ENCODE data around the gene GPRIN1.

GPRIN1 gene

GRCh38 chr5:176647030-176647842, 37.3 kb upstream of the GPRIN1 start, which contains the start of gene TSPAN17 (continued):
- peak; percentile 83 for TF ChIP-seq PATZ1 (tag by site-specific recombination; IDR thresholded peaks at IDR 0.05)
- TF ChIP-seq ZSCAN18 (tag by site-specific recombination; IDR thresholded peaks at IDR 0.05) = no peak
- no peak for TF ChIP-seq GFI1B (tag by site-specific recombination; IDR thresholded peaks at IDR 0.05)
- TF ChIP-seq TCF7L2 (IDR thresholded peaks at IDR 0.05; ENCODE audit: borderline replicate concordance, low read depth, low read length) = no peak
- TF ChIP-seq ZNF747 (tag by site-specific recombination; IDR thresholded peaks at IDR 0.05) = no peak
- no peak for TF ChIP-seq ZNF48 (tag by site-specific recombination; IDR thresholded peaks at IDR 0.05)
- no peak for TF ChIP-seq ZNF155 (tag by site-specific recombination; IDR thresholded peaks at IDR 0.05)
- TF ChIP-seq CTCF (tag by site-specific recombination; IDR thresholded peaks at IDR 0.05) = peak; percentile 39; the same call in 1 of the 2 replicates
- no peak for TF ChIP-seq AEBP2 (tag by site-specific recombination; IDR thresholded peaks at IDR 0.05; ENCODE audit: borderline replicate concordance)
- TF ChIP-seq ZSCAN23 (tag by site-specific recombination; IDR thresholded peaks at IDR 0.05) = no peak
- TF ChIP-seq ZBTB48 (tag by site-specific recombination; IDR thresholded peaks at IDR 0.05) = no peak; the same call in 1 of the 2 replicates
- TF ChIP-seq ZBTB11 (tag by site-specific recombination; conservative IDR thresholded peaks at IDR 0.05; ENCODE audit: low read depth) = no peak
- no peak for TF ChIP-seq INSM2 (tag by site-specific recombination; IDR thresholded peaks at IDR 0.05)
- no peak for TF ChIP-seq ZNF16 (tag by site-specific recombination; IDR thresholded peaks at IDR 0.05; ENCODE audit: low read depth)
- TF ChIP-seq ZNF114 (tag by site-specific recombination; IDR thresholded peaks at IDR 0.05) = no peak
- no peak for TF ChIP-seq ZNF610 (tag by site-specific recombination; IDR thresholded peaks at IDR 0.05; ENCODE audit: borderline replicate concordance)
- no peak for TF ChIP-seq ZNF433 (tag by site-specific recombination; IDR thresholded peaks at IDR 0.05; ENCODE audit: low read depth)
- no peak for TF ChIP-seq SETDB1 (IDR thresholded peaks at IDR 0.05; ENCODE audit: insufficient read length, low read length)
- 0 out of 2 replicates have a peak, but pooled peaks have one; percentile 21 for TF ChIP-seq ZXDB (tag by site-specific recombination; IDR thresholded peaks at IDR 0.05)
- no peak for TF ChIP-seq SCRT1 (tag by site-specific recombination; IDR thresholded peaks at IDR 0.05; ENCODE audit: borderline replicate concordance)
- TF ChIP-seq KLF8 (tag by site-specific recombination; IDR thresholded peaks at IDR 0.05) = peak; percentile 23
- TF ChIP-seq MYNN (tag by site-specific recombination; IDR thresholded peaks at IDR 0.05; ENCODE audit: borderline replicate concordance) = no peak
- TF ChIP-seq ZNF366 (tag by site-specific recombination; conservative IDR thresholded peaks at IDR 0.05) = no peak
- TF ChIP-seq ZNF302 (tag by site-specific recombination; IDR thresholded peaks at IDR 0.05; ENCODE audit: low read depth) = no peak
- TF ChIP-seq ZNF837 (tag by site-specific recombination; IDR thresholded peaks at IDR 0.05) = no peak
- no peak for TF ChIP-seq ZNF585B (tag by site-specific recombination; IDR thresholded peaks at IDR 0.05)
- no peak for TF ChIP-seq ZNF146 (tag by site-specific recombination; IDR thresholded peaks at IDR 0.05)
- TF ChIP-seq ZIC2 (tag by site-specific recombination; IDR thresholded peaks at IDR 0.05) = peak; percentile 83
